Hepatocyte (in vitro differentiated cells): ENCODE data around the gene ELL.

ENCODE experiments used
- EZH2 ChIP-seq: fragments of 200-600 bp; sonication (generic); IDR thresholded peaks from 2 replicates; pipeline ENCODE4 v1.6.1; 2016; ENCODE audit warnings: antibody characterized with exemption, mild to moderate bottlenecking, borderline replicate concordance
- EZH2phosphoT487 ChIP-seq: fragments of 200-600 bp; sonication (generic); IDR thresholded peaks from one replicate; pipeline ENCODE4 v1.6.1; 2018; ENCODE audit warnings: antibody characterized with exemption, mild to moderate bottlenecking, low read depth, moderate library complexity; ENCODE audit not compliant: unreplicated experiment, severe bottlenecking
- TF ChIP-seq, protein P1 (sequence below): fragments of 200-600 bp; sonication (generic); IDR thresholded peaks from 2 replicates; pipeline ENCODE4 v1.5.1; 2016; ENCODE audit warnings: antibody characterized with exemption, mild to moderate bottlenecking; ENCODE audit not compliant: poor library complexity

GRCh38 chr19:18427743-18428113, 94.1 kb downstream of the ELL start:
- TF ChIP-seq, protein P1, sequence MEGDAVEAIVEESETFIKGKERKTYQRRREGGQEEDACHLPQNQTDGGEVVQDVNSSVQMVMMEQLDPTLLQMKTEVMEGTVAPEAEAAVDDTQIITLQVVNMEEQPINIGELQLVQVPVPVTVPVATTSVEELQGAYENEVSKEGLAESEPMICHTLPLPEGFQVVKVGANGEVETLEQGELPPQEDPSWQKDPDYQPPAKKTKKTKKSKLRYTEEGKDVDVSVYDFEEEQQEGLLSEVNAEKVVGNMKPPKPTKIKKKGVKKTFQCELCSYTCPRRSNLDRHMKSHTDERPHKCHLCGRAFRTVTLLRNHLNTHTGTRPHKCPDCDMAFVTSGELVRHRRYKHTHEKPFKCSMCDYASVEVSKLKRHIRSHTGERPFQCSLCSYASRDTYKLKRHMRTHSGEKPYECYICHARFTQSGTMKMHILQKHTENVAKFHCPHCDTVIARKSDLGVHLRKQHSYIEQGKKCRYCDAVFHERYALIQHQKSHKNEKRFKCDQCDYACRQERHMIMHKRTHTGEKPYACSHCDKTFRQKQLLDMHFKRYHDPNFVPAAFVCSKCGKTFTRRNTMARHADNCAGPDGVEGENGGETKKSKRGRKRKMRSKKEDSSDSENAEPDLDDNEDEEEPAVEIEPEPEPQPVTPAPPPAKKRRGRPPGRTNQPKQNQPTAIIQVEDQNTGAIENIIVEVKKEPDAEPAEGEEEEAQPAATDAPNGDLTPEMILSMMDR, result no peak
- TF ChIP-seq EZH2 (no peak), EZH2phosphoT487 (no peak)
